ENCODE data around the gene TULP4.
"Not testable (repeated sequence)": the region's sequence is repeated elsewhere in the genome, so short reads cannot be mapped to it uniquely, and the experiment has no call there.

Gene TULP4

DNA sequence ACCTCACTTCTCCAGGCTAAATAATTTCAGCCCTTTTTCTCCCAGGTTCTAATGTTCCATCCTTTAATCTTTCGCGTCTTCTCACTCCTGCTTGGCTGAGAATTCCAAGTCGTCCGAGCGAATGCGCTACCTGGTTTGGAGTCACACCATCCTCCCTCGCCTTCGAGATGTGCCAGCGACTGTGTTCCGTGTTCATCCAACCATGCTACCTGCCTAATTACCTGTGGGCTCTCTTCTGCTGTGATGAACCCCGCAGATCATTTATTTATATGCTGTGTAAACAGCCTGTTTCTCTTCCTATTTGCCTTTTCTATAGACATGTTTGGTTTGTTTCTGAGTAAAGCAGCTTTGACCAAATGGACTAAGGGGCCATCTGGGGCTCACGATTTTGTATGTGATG, 164.1 kb downstream of the TULP4 start:
- no peak for DNase-seq

- not testable (repeated sequence) for DNase-seq
Measured at GRCh38 chr6:158477722-158478121, 165.5 kb downstream of the TULP4 start.

GRCh38 chr6:158480989-158481388, 168.7 kb downstream of the TULP4 start:
- DNase-seq, result no peak

DNA sequence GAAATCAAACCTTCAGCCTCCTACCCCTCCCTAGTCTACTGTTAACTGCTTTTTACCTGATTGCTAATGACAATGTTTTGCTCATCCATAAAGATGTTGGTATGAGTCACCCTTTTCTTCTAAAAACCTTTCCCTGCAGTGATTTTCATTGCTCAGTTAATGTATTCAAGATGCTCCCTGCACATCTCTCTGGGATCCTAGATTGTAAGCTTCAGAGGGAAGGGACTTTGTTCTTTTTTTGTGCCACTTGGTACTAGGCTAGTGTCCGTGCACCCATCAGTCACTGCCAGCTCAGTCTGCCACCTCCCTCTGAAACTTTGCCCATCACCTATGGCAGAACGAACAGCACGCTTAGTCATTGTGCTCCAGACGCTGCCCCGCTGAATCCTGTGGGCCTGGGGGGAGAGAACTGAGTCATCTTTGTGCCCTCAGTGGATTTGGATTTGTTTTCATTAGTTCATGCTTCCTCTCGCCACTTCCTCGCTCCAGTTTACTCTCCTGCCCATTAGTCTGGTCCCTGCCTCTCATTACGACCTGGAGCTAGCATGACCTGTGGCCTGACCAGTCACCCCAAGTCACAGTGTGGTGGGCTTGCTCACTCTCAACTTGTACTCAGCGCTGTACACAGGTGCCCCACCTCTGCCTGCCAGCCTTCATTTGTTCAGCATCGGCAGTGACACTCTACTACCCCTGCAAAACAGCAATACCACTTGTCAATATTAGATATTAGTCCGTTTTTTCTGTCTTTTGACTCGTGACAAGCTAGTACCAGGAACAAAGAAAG, 169.6 kb downstream of the TULP4 start:
- DNase-seq, result peak; percentile 53

GRCh38 chr6:158485431-158485830, 173.2 kb downstream of the TULP4 start:
- no peak for DNase-seq

- no peak for DNase-seq
Measured at GRCh38 chr6:158487495-158487894, 175.2 kb downstream of the TULP4 start.

- DNase-seq, result peak; percentile 61
Measured at GRCh38 chr6:158488065-158488464, 175.8 kb downstream of the TULP4 start.

DNA sequence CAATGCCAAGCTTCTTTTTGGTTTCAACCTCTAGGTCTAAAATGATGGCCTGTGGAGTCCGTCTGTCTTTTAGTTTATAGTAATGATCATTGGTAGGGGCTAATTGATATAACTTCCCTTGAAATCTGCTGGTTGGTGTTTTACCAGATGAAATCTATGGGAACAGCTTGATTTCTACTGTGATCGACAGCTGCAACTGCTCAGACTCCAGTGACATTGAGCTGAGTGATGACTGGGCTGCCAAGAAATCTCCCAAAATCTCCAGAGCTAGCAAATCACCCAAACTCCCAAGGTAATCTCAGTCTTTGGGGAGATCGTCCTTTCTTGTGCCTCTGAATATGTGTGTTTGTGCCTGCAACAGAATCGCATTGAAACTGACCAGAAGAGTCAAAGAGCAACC, 177.2 kb downstream of the TULP4 start:
- DNase-seq, result no peak

- DNase-seq, result no peak
Measured at GRCh38 chr6:158492881-158493280, 180.6 kb downstream of the TULP4 start.

GRCh38 chr6:158496700-158497099, 184.4 kb downstream of the TULP4 start:
- no peak for DNase-seq

- DNase-seq, result no peak
Measured at GRCh38 chr6:158497620-158498019, 185.4 kb downstream of the TULP4 start.

GRCh38 chr6:158498362-158498761, 186.1 kb downstream of the TULP4 start:
- DNase-seq, result no peak

GRCh38 chr6:158499601-158500000, 187.3 kb downstream of the TULP4 start:
- no peak for DNase-seq

GRCh38 chr6:158500016-158500735, 187.9 kb downstream of the TULP4 start:
- no peak for DNase-seq

- DNase-seq, result no peak
Measured at GRCh38 chr6:158501360-158502262, 189.3 kb downstream of the TULP4 start.

GRCh38 chr6:158502263-158502950, 190.1 kb downstream of the TULP4 start:
- DNase-seq, result no peak

GRCh38 chr6:158503222-158503621, 191.0 kb downstream of the TULP4 start:
- DNase-seq, result no peak

DNA sequence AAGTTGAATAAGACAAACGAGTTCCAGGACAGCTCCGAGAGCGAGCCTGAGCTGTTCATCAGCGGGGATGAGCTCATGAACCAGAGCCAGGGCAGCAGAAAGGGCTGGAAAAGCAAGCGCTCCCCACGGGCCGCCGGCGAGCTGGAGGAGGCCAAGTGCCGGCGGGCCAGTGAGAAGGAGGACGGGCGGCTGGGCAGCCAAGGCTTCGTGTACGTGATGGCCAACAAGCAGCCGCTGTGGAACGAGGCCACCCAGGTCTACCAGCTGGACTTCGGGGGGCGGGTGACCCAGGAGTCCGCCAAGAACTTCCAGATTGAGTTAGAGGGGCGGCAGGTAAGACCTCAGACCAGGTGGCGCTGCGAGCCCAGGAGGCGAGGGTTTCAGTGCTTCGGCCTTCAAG, 191.6 kb downstream of the TULP4 start:
- no peak for DNase-seq

DNA sequence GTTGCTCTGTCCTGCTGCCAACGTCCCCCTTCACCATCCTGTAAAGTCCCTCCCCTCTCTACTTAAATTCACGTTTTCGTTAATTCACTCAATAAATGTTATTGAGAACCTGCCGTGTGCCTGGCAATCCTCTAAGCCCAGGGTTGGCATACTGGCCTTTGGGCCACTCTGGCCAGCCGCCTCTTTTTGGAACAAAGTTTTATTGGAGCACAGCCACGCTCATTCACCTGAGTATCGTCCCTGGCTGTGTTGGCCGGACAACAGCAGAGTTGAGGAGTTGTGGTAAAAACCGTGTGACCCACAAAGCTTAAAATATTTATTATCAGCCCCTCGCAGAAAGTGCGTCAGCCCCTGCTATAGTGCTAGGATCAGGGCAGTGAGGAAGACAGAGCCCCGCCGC, 192.9 kb downstream of the TULP4 start:
- DNase-seq, result no peak

DNA sequence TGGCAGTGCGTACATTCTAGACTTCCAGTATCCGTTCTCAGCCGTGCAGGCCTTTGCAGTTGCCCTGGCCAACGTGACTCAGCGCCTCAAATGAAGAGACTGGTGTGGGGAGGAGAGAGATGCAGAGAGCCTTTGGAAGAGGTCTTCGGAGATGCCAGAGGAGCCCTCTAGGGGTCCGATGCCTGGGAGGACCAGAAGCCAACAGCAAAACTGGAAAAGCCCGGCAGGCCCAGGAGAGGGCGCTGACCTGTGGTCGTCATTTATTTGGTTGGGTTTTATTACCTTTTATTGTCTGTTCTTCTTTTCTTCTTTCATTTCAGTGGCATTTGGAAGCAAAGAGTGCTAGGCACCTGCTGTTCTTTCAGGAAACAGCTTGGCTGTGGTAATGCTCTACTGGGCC, 194.3 kb downstream of the TULP4 start:
- peak; percentile 97 for DNase-seq

- no peak for DNase-seq
Measured at GRCh38 chr6:158507174-158507573, 194.9 kb downstream of the TULP4 start.

DNA sequence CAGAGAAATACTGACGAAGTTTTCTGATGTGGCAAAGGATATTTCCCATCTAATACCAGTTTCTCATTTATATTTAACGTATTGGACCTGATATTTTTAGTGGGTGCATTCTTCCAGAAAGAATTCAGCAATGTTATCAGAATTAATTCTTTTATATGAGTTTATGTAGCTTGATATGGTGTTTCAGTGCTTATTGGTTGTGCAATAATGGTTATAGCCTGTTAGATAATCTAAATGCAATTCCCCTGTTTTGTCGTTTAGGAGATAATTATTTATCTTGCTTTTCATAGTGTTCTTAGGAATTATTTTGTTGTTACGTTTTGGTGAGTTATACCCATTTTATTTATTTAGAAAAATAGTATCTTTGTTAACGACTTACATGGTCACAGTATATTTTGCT, 196.2 kb downstream of the TULP4 start:
- no peak for DNase-seq

- DNase-seq, result no peak
Measured at GRCh38 chr6:158509465-158509864, 197.2 kb downstream of the TULP4 start.

All from 8988T (cell line).